HG03045 (cell line): ENCODE data around the gene TIGAR.

Source experiments
- ATAC-seq: cut with Tn5 transposase; IDR thresholded peaks from one replicate; pipeline ENCODE4 v1.9.1; 2021; ENCODE audit warnings: mild to moderate bottlenecking, moderate library complexity; ENCODE audit not compliant: unreplicated experiment

The TIGAR gene

DNA sequence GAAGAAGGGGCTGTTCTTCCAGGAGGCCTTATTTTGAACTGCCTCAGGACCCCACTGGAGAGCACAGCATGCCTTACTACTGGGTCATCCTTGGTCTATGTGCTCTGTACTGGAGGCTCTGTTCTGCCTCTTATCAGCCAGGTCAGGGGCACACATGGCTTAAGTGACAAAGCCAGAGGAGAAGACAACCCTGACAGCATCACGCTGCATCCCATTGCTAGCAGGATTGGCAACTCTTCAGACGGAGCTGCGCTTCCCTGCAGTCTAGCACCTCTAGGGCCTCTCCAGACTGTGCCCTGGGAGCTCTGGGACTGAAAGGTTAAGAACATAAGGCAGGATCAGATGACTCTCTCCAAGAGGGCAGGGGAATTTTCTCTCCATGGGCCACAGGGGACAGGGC lies 17.3 kb upstream of the TIGAR start:
- ATAC-seq, result no peak

DNA sequence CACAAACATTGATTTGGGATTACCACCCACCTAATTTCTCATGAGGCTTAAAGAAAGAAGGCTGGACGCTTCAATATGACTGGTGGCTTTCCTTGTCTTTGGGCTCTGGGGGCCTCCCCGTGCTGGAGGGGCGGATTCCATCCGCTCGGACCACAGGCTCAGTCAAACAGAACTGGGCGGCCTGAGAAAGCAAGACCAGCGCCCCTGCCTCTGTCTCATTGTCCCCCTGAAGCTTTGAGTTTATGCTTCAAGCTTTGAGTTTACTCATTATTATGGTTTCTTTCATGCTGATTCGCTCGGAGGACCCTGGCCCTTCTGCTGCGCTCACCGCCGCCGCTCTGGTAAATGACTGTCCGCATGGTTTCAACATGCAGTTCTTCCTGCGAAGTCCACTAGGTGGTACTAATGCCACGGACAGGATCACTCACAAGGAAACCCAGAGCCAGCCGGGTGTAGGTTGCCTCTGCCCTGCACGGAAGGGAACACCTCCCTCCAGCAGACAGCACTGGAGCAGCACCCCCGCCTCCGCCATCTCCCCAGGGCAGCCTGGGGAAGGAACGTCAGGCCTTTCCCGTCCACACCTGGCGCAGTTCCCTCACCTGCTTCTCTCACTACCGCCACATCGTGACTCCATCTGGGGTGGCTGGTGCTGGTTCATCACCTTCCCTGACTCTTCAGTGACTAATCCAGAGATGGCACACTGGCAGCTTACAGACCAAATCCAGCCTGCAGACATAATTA lies 13.2 kb upstream of the TIGAR start:
- ATAC-seq, result no peak

DNA sequence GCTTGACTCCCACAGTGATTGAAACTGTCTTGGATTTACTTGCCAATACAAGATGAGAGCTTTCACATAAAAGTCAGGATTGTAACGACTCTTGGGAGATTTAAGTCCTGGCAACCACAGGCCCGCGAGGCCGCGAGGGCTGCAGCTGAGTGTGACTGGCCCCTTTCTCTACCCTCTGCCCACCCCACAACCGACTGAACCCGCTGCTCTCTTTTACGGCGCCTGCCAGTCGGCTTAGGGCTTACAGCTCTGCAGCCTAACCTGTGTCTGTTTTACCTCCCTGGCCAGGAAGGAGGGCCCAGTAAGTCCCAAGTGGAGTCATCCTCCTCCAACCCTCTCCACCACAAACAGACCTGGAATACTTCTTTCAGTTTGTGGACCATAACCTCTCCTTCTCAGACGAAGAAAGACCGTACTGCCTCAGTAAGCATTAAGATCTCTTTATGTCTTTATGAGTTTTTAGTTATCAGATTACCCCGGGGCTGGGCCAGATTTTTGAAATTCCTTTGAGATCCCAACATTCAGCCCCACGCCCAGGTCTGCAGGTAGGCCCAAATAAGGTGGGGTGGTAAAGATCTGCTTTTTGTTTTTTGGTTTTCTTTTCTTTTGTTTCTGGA lies 12.6 kb upstream of the TIGAR start:
- ATAC-seq, result no peak

DNA sequence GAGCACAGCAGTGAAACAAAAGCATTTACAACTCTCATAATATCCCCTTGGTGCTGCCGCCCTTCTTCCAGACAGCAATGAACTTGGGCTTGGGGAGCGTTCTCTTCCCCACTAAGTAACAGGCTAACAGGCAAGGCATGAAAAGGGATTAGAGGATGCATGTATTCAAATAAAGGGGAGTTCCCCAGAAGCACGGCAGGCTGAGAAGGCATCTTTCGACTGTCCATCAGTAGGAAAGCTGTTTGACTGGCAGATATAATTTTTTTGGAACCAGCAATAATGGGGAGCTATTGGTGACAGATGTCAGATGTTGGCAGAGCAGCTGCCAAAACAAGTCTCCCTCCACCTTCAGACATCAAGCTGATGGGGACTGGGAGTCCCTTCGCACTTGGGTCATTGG lies 9.2 kb upstream of the TIGAR start:
- no peak for ATAC-seq

DNA sequence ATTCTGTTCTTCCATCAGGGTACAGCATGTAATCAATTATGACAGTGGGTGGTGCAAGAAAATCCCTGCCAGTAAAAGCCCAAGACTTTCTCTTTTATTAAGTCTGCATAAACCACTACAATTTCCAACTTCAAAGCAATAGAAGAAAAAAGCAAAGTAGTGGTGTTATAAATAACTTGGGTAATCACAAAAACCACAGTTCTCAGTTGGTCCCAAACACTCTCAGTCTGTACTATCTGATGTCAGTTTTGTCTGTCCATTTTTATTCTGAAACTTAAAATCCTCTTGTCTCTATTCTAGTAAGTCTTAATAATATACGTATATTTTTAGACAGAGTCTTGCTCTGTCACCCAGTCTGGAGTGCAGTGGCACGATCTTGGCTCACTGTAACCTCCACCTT lies 8.8 kb upstream of the TIGAR start:
- no peak for ATAC-seq

DNA sequence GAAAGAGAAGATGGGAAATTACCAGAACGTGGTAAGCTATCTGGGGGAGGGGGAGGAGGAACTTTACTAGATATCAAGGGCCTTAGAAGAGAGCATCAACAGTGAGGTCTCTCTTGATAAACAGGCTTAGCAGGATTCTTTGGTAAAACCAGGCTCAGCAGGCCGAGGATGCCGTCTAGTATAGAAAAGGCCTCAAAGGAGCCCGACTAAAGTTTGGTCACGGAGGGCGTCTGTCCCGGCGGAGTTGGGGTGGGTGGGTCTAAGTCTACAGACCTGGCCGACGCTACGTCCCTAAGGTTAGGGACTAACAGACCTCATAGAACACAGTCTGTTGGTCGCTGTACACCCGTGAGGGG lies 538 bp upstream of the TIGAR start:
- peak; percentile 40 for ATAC-seq

DNA sequence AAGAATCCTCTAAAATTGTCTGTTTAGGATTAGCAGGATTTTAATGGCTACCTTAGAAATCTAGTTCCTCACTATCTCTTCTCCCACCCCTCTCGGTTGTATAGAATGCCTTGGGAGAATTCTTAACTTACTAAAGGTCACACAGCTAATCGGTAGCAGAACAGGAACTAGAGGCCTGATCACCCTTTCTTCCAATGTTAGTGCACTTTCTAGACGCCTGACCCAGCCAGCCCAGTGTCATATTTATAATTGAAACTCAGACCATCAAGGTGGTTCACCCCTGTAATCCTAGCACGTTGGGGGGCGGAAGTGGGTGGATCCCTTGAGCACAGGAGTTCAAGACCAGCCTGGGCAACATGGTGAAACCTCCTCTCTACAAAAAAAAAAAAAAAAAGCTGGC lies 1.7 kb downstream of the TIGAR start:
- ATAC-seq, result no peak

DNA sequence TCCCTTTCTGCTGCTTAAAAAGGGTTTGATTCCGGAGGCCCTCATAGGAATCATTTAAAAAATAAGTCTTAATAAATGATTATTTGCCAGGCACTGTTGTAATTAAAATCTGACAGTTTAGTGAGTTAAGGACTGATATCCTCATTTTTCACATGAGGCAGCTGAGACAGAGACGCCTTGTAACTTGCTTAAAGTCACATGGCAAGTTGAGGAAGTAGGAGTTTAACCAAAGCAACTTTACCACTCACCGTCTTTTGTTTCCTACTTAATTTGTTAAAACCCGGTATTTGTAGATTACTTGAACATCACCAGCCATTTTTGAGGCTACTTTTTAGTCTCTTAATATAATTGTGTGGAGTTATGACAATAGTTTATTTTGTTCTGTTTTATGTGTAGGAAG lies 2.4 kb downstream of the TIGAR start:
- no peak for ATAC-seq

DNA sequence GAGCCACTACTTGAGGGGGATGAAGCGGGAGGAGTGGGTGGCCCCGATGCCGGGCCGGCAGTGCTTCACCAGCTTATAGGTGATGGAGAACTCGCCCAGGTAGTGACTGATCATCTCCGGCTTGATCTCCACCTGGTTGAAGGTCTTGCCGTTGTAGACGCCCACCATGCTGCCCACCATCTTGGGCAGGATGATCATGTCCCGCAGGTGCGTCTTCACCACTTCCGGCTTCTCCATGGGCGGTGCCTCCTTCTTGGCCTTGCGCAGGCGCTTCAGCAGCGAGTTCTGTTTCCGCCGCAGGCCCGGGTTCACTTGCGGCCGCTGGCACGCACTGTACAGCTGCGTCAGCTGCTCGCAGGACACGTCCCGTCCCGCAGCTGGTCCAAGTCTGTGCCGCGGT lies 3.4 kb downstream of the TIGAR start:
- no peak for ATAC-seq

DNA sequence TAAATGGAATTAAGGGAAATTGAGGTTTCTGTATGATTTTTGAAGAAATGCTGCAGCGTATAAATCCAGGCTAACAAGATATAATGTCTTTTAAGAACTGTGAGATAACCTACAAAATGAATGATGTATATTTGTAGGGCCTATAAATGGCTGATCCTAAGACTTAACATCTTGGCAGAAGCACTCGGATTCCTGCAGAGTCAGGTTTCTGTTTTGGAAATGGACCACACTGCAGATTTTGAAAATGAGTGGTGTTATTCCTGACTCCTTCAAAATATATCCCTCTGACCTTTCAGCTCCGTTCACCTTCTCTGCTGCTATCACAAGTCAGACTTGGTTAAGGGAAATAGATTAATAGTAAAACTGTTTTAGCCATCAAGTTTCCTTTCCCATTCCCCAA lies 5.0 kb downstream of the TIGAR start:
- no peak for ATAC-seq

DNA sequence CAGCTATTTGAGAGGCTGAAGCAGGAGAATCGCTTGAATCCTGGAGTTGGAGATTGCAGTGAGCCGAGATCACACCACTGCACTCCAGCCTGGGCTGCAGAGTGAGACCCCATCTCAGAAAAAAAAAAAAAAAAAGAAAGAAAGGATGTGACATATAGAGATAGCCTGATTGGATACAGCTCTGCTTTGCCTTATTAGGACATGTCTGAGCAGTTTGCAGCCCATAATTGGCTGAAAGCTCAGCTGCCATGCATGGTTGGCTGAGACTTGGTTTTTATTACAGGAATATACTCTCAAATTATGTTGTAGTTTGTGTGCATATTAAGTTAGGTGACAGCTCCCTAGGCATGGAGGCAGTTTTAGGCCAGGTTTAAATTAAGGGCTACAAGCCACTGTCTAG lies 6.3 kb downstream of the TIGAR start:
- ATAC-seq, result no peak

DNA sequence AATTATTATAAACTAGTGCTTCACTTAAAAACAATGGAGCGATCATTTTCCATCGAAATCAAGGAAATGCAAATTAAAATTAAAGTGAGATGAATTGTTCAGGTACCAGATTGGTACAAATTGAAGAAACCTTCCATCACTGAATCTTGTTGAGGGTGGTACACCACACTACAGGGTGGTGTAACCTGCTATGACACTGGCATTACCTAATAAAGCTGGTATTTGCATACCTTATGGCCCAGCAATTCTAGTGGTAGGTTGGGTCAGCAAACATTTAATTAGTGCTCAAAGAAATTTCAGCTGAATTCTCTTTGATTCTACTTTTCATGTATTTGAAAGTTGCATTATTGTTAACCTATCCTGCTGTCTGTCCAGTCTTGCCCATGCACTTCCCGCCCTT lies 9.2 kb downstream of the TIGAR start:
- ATAC-seq, result no peak

DNA sequence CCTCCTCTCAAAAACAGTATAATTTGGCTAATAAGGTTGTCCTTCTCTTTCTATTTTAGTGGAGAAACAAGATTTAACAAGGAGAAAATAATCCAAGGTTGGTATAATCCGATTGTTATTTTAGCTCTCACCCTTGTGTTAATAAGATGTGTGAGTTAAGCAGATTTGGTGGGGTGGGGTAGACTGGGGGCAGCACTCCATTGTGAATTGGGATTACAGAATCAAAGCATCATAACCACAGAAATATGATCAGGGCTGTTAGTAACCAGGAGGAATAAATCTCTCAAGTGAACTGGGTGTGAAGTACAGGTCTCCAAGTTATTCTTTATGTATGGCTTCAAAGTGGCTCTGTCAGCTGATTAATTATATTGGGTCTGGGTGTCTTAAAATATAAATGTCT lies 10.2 kb downstream of the TIGAR start:
- no peak for ATAC-seq

DNA sequence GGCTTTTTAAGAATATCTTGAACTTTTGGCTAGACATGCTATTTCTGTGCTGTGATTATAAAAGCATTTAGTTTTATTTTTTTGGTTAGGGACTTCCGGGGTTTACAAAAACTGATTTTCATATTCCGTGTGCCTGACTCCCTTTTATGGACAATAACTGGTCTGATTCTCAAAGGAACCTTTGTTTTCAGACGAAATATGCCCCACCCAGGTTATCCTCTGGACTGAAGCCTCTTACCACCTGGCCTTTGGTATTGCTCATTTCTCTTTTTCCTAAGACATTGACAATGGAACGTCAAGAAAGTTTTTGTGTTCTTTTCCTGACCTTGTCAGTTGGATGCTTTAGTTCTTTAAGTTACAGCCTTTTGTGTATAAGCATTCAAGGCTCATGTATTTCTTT lies 10.8 kb downstream of the TIGAR start:
- ATAC-seq, result no peak

DNA sequence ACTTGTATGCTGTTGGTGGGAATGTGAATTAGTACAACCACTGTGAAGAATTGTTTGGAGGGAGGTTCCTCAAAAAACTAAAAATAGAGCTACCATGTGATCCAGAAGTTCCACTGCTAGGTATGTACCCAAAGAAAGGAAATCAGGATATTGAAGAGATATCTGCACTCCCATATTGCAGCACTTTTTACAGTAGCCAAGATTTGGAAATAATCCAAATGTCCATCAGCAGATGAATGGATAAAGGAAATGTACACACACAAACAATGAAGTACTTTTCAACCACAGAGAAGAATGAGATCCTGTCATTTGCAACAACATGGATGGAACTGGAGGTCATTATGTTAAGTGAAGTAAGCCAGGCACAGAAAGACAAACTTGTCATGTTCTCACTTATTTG lies 25.9 kb downstream of the TIGAR start:
- no peak for ATAC-seq

DNA sequence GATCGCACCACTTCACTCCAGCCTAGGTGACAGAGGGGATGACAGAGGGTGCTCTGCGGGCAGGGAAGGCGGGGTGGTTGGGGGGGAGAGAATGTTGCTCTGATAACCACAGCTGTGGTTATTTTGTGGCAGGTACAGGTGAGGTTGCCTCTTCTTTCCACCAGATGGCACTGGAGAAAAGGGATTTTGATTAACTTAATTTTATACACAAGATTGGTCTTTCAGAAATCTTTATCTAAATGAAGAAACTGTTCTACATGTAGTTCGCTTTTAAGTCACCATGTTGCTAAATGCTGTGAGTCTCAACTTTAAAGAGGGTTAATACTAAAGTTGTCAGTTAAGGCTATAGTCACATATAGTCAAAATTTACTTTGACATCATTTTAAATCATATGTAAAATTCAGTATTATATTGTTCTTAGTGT lies 32.8 kb downstream of the TIGAR start:
- ATAC-seq, result no peak

DNA sequence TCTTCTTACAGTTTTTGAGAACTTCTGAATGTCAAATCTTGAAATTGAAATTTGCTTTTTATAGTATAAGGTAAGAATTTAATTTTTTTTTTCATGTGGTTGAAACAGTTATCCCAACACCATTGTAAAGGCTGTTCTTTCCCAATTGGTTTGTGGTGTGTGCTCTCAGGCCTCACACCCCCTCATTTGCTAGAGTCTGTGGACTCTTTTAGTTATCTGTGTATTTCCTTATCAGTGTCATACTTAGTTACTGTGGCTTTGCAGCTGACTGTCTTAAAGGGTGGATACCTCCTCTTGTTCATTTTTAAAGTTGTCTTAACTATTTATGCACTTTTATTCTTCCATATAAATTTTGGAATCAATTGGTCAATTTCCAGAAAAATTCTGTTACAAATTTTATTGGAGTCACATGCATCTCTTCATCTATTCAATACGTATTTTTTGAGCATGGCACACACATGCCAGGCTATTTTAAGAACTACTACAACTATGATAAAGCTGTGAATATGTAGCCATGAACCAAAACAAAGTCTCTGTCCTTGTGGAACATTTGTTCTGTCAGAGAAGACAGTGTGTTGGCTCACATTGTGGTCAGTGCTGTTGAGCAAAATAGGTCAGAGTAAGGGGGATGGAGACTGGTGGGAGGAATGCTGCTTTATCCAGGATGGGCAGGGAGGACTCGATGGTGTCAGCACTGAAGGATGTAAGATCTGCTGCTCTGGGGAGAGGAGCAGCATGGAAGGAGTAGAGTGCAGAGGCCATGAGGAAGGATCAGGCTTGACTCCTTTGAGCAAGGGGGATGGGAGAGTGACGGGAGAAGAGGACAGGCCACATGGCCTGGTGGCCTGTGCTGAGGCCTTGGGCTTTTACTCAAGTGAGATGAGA lies 34.4 kb downstream of the TIGAR start:
- ATAC-seq, result no peak

DNA sequence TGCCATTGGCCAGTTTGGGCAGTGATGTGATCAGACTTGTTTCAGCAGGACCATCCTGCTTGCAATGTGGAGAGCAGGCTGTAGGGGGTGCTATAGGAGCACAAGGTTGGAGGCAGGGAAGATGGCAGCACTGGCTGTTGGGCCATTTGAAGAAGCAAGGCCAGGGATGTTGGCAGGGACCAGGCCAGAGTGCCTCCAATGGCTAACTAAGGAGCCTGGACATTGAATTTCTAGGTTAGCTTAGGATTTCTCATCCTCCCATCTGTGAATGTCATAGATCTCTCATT lies 35.0 kb downstream of the TIGAR start:
- no peak for ATAC-seq

DNA sequence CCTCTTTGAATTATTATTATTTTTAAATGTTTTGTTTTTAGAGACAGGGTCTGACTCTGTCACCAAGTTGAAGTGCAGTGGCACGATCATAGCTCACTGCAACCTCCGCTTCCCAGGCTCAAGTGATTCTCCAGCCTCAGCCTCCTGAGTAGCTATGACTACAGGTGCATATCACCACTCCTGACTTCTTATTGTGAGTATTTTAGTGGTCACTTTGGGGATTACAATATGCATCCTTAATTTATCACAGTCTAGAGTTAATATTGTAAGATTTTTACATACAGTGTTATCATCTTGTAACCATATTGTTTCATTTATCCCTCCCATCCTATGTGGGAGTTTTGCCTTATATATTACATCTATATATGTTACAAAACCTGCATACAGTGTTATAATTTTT lies 45.1 kb downstream of the TIGAR start:
- no peak for ATAC-seq

DNA sequence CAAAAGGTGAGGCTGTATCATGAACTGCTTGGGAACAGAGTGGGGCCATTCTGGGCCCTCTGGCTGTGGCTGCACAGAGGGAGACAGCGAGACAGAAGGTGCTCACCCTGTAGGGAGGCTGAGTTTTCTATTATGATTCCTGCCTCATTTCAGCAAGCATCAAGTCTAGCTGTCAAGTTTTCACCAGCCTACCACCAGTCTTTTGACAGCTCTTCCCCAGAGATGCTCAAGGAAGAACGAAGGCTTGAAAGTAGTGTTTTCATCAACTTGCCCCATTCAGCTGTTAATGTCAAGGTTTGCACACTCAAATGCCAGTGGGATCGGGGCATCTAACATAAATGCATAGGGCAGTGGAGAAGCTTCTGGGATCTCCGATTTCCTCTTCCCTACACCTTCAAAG lies 48.5 kb downstream of the TIGAR start:
- ATAC-seq, result no peak

DNA sequence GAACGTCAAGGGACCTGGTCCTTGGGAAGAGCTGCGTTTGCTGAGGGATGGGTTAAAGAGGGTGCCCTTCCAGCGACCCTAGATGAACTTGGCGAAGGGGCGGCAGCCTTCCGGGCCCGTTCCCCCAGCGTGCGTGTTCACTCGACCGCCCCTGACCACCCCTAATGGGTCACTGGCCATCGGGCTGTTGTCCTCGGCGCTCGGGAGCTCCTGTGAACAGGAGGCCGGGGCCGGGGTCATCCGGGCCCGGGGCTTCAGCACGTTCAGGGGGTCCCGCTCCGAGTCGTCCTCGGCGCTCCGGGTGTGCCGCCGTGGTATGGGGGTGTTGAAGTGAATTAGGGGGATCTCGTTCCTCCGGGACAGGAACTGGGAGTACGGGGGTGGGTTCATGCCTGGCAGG lies 49.3 kb downstream of the TIGAR start:
- no peak for ATAC-seq

DNA sequence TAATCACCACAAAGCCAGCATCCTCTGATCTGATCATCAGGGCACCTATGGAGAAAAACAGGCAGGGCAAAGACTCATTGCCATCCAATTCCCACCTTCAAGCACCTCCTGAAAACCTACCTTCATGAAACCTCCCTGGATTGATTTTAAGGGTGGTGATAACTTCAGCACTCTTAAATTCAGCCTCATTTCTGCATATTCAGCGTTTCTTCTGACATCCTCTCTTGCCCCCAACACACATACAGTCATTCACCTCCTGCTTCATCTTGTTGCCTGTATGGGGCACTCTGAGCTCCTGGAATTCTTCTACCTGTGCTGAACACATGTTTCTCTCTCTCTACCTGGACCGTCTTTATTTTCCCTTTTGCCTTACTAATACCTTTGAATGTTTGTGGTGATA lies 51.6 kb downstream of the TIGAR start:
- no peak for ATAC-seq
